Parathyroid adenoma (tissue), 2 donors: ENCODE measurements around the gene NANOS3.
A peak's percentile ranks its signal among the peaks of the same experiment; 100 is the strongest.

Source experiments
- H2AFZ ChIP-seq: fragments of 300-600 bp; sonication (generic); one replicate; pipeline ENCODE4 v1.7.0; 2017; ENCODE audit warnings: antibody characterized with exemption, mild to moderate bottlenecking
- H3K27ac ChIP-seq: fragments of 300-600 bp; sonication (generic); one replicate; pipeline ENCODE4 v1.7.0; 2017
- H3K27me3 ChIP-seq: fragments of 300-600 bp; sonication (generic); one replicate; pipeline ENCODE4 v1.7.0; 2017; ENCODE audit warnings: low read length; ENCODE audit not compliant: control insufficient read depth, insufficient read depth
- H3K36me3 ChIP-seq: fragments of 300-600 bp; sonication (generic); one replicate; pipeline ENCODE4 v1.7.0; 2017; ENCODE audit warnings: low read length; ENCODE audit not compliant: control insufficient read depth, insufficient read depth
- H3K4me1 ChIP-seq: fragments of 300-600 bp; sonication (generic); one replicate; pipeline ENCODE4 v1.7.0; 2017; ENCODE audit warnings: control low read depth
- H3K4me2 ChIP-seq: fragments of 300-600 bp; sonication (generic); one replicate; pipeline ENCODE4 v1.7.0; 2017; ENCODE audit warnings: low read length
- H3K4me3 ChIP-seq: fragments of 300-600 bp; sonication (generic); one replicate; pipeline ENCODE4 v1.7.0; 2017; ENCODE audit warnings: low read depth, low read length
- H3K79me2 ChIP-seq: fragments of 300-600 bp; sonication (generic); one replicate; pipeline ENCODE4 v1.7.0; 2017; ENCODE audit warnings: control low read depth
- H3K9ac ChIP-seq: fragments of 300-600 bp; sonication (generic); one replicate; pipeline ENCODE4 v1.7.0; 2017; ENCODE audit warnings: mild to moderate bottlenecking
- H3K9me3 ChIP-seq: fragments of 300-600 bp; sonication (generic); one replicate; pipeline ENCODE4 v1.7.0; 2017; ENCODE audit warnings: low read length; ENCODE audit not compliant: control insufficient read depth
- TF ChIP-seq, protein P1 (sequence below): fragments of 300-600 bp; sonication (generic); IDR thresholded peaks from one replicate; pipeline ENCODE4 v1.7.0; 2017; ENCODE audit warnings: antibody characterized with exemption, mild to moderate bottlenecking
- donor health status: primary hyperparathyroidism.

Gene NANOS3

GRCh38 chr19:13894552-13894951 is 17.6 kb downstream of the NANOS3 start:
- Histone ChIP-seq H3K9me3 (no peaks in the 10 kb centered on the region), H3K4me2 (no peak overlapping the region), H3K79me2 (no peaks in the 10 kb centered on the region), H3K9ac (no peak overlapping the region), H2AFZ (no peak overlapping the region), H3K27me3 (no peaks in the 10 kb centered on the region), H3K36me3 (no peaks in the 10 kb centered on the region), H3K4me1 (no peaks in the 10 kb centered on the region), H3K27ac (no peak overlapping the region), H3K4me3 (no peak overlapping the region)
- TF ChIP-seq, protein P1, sequence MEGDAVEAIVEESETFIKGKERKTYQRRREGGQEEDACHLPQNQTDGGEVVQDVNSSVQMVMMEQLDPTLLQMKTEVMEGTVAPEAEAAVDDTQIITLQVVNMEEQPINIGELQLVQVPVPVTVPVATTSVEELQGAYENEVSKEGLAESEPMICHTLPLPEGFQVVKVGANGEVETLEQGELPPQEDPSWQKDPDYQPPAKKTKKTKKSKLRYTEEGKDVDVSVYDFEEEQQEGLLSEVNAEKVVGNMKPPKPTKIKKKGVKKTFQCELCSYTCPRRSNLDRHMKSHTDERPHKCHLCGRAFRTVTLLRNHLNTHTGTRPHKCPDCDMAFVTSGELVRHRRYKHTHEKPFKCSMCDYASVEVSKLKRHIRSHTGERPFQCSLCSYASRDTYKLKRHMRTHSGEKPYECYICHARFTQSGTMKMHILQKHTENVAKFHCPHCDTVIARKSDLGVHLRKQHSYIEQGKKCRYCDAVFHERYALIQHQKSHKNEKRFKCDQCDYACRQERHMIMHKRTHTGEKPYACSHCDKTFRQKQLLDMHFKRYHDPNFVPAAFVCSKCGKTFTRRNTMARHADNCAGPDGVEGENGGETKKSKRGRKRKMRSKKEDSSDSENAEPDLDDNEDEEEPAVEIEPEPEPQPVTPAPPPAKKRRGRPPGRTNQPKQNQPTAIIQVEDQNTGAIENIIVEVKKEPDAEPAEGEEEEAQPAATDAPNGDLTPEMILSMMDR: no peak

- H3K79me2 ChIP-seq: no peaks in the 10 kb centered on the region
Observed at GRCh38 chr19:13896227-13896626, 19.3 kb downstream of the NANOS3 start.

DNA sequence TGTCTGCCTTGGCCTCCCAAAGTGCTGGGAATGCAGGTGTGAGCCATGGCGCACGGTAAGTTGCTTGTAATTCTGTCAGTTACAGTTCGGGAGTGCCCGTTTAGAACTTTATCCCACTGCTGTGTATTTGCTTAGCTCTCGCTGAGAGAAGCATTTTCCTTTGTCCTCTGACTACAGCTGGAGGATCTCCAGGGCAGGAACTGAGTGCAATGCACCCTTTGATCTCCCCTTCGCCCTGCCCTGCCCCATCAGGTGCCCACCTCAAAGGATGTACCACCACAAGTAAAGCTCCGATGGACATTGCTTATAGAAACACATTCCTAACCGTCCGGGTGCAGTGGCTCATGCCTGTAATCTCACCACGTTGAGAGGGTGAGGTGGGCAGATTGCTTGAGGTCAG is 22.5 kb downstream of the NANOS3 start:
- no peaks in the 10 kb centered on the region for H3K27me3 ChIP-seq
- no peak overlapping the region for H3K27ac ChIP-seq
- no peaks in the 10 kb centered on the region for H3K36me3 ChIP-seq
- no peaks in the 10 kb centered on the region for H3K79me2 ChIP-seq
- TF ChIP-seq, protein P1: no peak
- H2AFZ ChIP-seq: no peak overlapping the region
- no peak overlapping the region for H3K4me3 ChIP-seq
- no peak overlapping the region for H3K9ac ChIP-seq
- H3K4me2 ChIP-seq: no peak overlapping the region
- no peaks in the 10 kb centered on the region for H3K4me1 ChIP-seq
- no peaks in the 10 kb centered on the region for H3K9me3 ChIP-seq

More at GRCh38 chr19:13896227-13896626, 19.3 kb downstream of the NANOS3 start:
- TF ChIP-seq, protein P1: no peak
- H3K27ac ChIP-seq: no peak overlapping the region
- no peaks in the 10 kb centered on the region for H3K9me3 ChIP-seq
- no peaks in the 10 kb centered on the region for H3K4me1 ChIP-seq
- no peaks in the 10 kb centered on the region for H3K27me3 ChIP-seq
- H3K36me3 ChIP-seq: no peaks in the 10 kb centered on the region
- no peak overlapping the region for H3K9ac ChIP-seq
- H3K4me3 ChIP-seq: no peak overlapping the region
- H2AFZ ChIP-seq: no peak overlapping the region
- no peak overlapping the region for H3K4me2 ChIP-seq

- no peaks in the 10 kb centered on the region for H3K27me3 ChIP-seq
- H3K4me1 ChIP-seq: no peaks in the 10 kb centered on the region
- H3K4me3 ChIP-seq: no peak overlapping the region
- H3K36me3 ChIP-seq: no peaks in the 10 kb centered on the region
- H2AFZ ChIP-seq: no peak overlapping the region
- no peaks in the 10 kb centered on the region for H3K9me3 ChIP-seq
- TF ChIP-seq, protein P1: no peak
- H3K9ac ChIP-seq: no peak overlapping the region
- no peaks in the 10 kb centered on the region for H3K79me2 ChIP-seq
- H3K27ac ChIP-seq: no peak overlapping the region
- H3K4me2 ChIP-seq: no peak overlapping the region
Observed at GRCh38 chr19:13899912-13900584, 23.1 kb downstream of the NANOS3 start.

- no peak overlapping the region for H3K4me3 ChIP-seq
- H3K27me3 ChIP-seq: no peaks in the 10 kb centered on the region
- peaks cover 7% of the 10 kb centered on the region for H3K79me2 ChIP-seq
- no peaks in the 10 kb centered on the region for H3K36me3 ChIP-seq
- no peak overlapping the region for H3K9ac ChIP-seq
- no peak overlapping the region for H3K4me2 ChIP-seq
- peak overlapping the region; percentile 11 for H2AFZ ChIP-seq
- peaks cover 6% of the 10 kb centered on the region for H3K4me1 ChIP-seq
- H3K9me3 ChIP-seq: no peaks in the 10 kb centered on the region
- TF ChIP-seq, protein P1: no peak
- H3K27ac ChIP-seq: no peak overlapping the region
Observed at GRCh38 chr19:13902993-13903555, 26.1 kb downstream of the NANOS3 start.
